SK-N-MC (cell line): ENCODE measurements around the gene VWCE.

Source experiments
- DNase-seq: peaks from one replicate; pipeline ENCODE4 v3.0.0-alpha.2; 2011; ENCODE audit warnings: low read depth, low spot score
- H3K27ac ChIP-seq: fragments of 200-600 bp; sonication (generic); 2 replicates; pipeline ENCODE4 v1.5.1; 2016; ENCODE audit warnings: mixed run types
- H3K36me3 ChIP-seq: fragments of 200-600 bp; sonication (generic); 2 replicates; pipeline ENCODE4 v1.6.1; 2017; ENCODE audit warnings: antibody characterized with exemption, low read length, mixed read lengths; ENCODE audit not compliant: insufficient read depth
- H3K4me3 ChIP-seq: fragments of 200-600 bp; sonication (generic); 2 replicates; pipeline ENCODE4 v1.5.1; 2016
- H3K9ac ChIP-seq: fragments of 200-600 bp; sonication (generic); 2 replicates; pipeline ENCODE4 v1.8.0; 2017; ENCODE audit warnings: mixed run types, mixed read lengths; ENCODE audit not compliant: insufficient read length
- H3K9me3 ChIP-seq: fragments of 200-600 bp; sonication (generic); 2 replicates; pipeline ENCODE4 v1.6.1; 2017; ENCODE audit warnings: low read depth, mild to moderate bottlenecking, antibody characterized with exemption, low read length, moderate library complexity, mixed read lengths
- EZH2 ChIP-seq: fragments of 200-600 bp; sonication (generic); IDR thresholded peaks from one replicate; pipeline ENCODE4 v1.6.1; 2017; ENCODE audit warnings: antibody characterized with exemption
- FOXP2 ChIP-seq: optimal IDR thresholded peaks from 2 replicates; pipeline ENCODE3; 2011; ENCODE audit warnings: mild to moderate bottlenecking, moderate library complexity; ENCODE audit not compliant: insufficient read depth; ENCODE audit errors: extremely low read length, control extremely low read depth
- POLR2AphosphoS5 ChIP-seq: IDR thresholded peaks from 2 replicates; pipeline ENCODE4 v1.6.1; 2012; ENCODE audit warnings: mild to moderate bottlenecking, low read depth, low read length, borderline replicate concordance

Gene VWCE

GRCh38 chr11:61272731-61273130 is 22.4 kb downstream of the VWCE start:
- TF ChIP-seq EZH2, result no peak
- no peak for TF ChIP-seq FOXP2
- TF ChIP-seq POLR2AphosphoS5, result no peak
- Histone ChIP-seq H3K9ac (no peak overlapping the region), H3K36me3 (no peaks in the 10 kb centered on the region; the same call in 1 of the 2 replicates), H3K27ac (no peak overlapping the region), H3K4me3 (no peak overlapping the region), H3K9me3 (no peaks in the 10 kb centered on the region)
- DNase-seq, result no peak

GRCh38 chr11:61270354-61271076 is 24.6 kb downstream of the VWCE start:
- Histone ChIP-seq H3K9me3 (no peaks in the 10 kb centered on the region), H3K27ac (no peak overlapping the region), H3K4me3 (no peak overlapping the region), H3K9ac (no peak overlapping the region), H3K36me3 (no peaks in the 10 kb centered on the region; the same call in 1 of the 2 replicates)
- DNase-seq, result no peak
- TF ChIP-seq EZH2, result no peak
- no peak for TF ChIP-seq FOXP2
- no peak for TF ChIP-seq POLR2AphosphoS5

GRCh38 chr11:61268588-61269250 is 26.4 kb downstream of the VWCE start:
- no peaks in the 10 kb centered on the region; the same call in 1 of the 2 replicates for H3K36me3 ChIP-seq
- H3K27ac ChIP-seq, result no peak overlapping the region
- no peak for DNase-seq

GRCh38 chr11:61267437-61267841 is 27.7 kb downstream of the VWCE start:
- no peak overlapping the region for H3K9ac ChIP-seq
- TF ChIP-seq FOXP2, result no peak
- TF ChIP-seq POLR2AphosphoS5, result no peak
- TF ChIP-seq EZH2, result no peak
- DNase-seq, result no peak
- H3K9me3 ChIP-seq, result no peaks in the 10 kb centered on the region
- H3K27ac ChIP-seq, result no peak overlapping the region
- H3K36me3 ChIP-seq, result no peaks in the 10 kb centered on the region; the same call in 1 of the 2 replicates
- H3K4me3 ChIP-seq, result no peak overlapping the region

More at GRCh38 chr11:61268588-61269250, 26.4 kb downstream of the VWCE start:
- Histone ChIP-seq H3K9ac (no peak overlapping the region), H3K4me3 (no peak overlapping the region), H3K9me3 (no peaks in the 10 kb centered on the region)
- TF ChIP-seq POLR2AphosphoS5 (no peak), EZH2 (no peak), FOXP2 (no peak)

- Histone ChIP-seq H3K9me3 (no peaks in the 10 kb centered on the region), H3K27ac (no peak overlapping the region), H3K9ac (no peak overlapping the region), H3K36me3 (no peaks in the 10 kb centered on the region; the same call in 1 of the 2 replicates), H3K4me3 (no peak overlapping the region)
- no peak for DNase-seq
- no peak for TF ChIP-seq EZH2
- TF ChIP-seq POLR2AphosphoS5, result no peak
- no peak for TF ChIP-seq FOXP2
Observed at GRCh38 chr11:61266602-61267001, 28.5 kb downstream of the VWCE start.

- no peak for TF ChIP-seq EZH2
- no peak for TF ChIP-seq POLR2AphosphoS5
- TF ChIP-seq FOXP2, result no peak
- Histone ChIP-seq H3K36me3 (no peaks in the 10 kb centered on the region), H3K9ac (no peak overlapping the region), H3K27ac (no peak overlapping the region), H3K4me3 (no peak overlapping the region), H3K9me3 (no peaks in the 10 kb centered on the region)
- no peak for DNase-seq
Observed at GRCh38 chr11:61265357-61265756, 29.8 kb downstream of the VWCE start.

GRCh38 chr11:61264795-61265194 is 30.3 kb downstream of the VWCE start:
- TF ChIP-seq POLR2AphosphoS5, result no peak
- no peak for TF ChIP-seq EZH2
- no peak for TF ChIP-seq FOXP2
- H3K9ac ChIP-seq, result no peak overlapping the region
- H3K4me3 ChIP-seq, result no peak overlapping the region
- DNase-seq, result no peak
- H3K9me3 ChIP-seq, result no peaks in the 10 kb centered on the region
- no peaks in the 10 kb centered on the region for H3K36me3 ChIP-seq
- no peak overlapping the region for H3K27ac ChIP-seq

GRCh38 chr11:61264371-61264770 is 30.7 kb downstream of the VWCE start:
- H3K9ac ChIP-seq, result no peak overlapping the region
- no peaks in the 10 kb centered on the region for H3K36me3 ChIP-seq
- H3K4me3 ChIP-seq, result no peak overlapping the region
- no peak for DNase-seq
- TF ChIP-seq FOXP2 (no peak), EZH2 (no peak), POLR2AphosphoS5 (no peak)
- no peaks in the 10 kb centered on the region for H3K9me3 ChIP-seq
- no peak overlapping the region for H3K27ac ChIP-seq
